Measurements from ENCODE around the gene WBP2. TPM values are rescaled to one million over a fixed set of nuclear protein-coding genes. Genes with fewer than 3 reads are reported as not detected.
A peak's percentile ranks its signal among the peaks of the same experiment; 100 is the strongest.

WBP2 gene
- total and polyA plus RNA-seq, 2 of the 8 experiments (the other 6 are each of a cell fraction or from before 2014, with no cell fraction given): 48.2 to 71.2 TPM

GRCh38 chr17:75844530-75845057 lies 10.5 kb downstream of the WBP2 start:
- POLR2A ChIA-PET (ENCODE audit: partially characterized antibody): interaction anchor here (1.0 to 4.3 kb wide), 7 partner anchors 11 to 65 kb away, joined by 3 to 36 read pairs (median 6); partner anchors contain the start of genes TRIM47 and WBP2
- no peak for FAIRE-seq
- no peak overlapping the region for H3K27ac ChIP-seq (ENCODE audit: low read depth, low read length)

More at GRCh38 chr17:75844530-75845057, 10.5 kb downstream of the WBP2 start:
- Histone ChIP-seq H3K9ac (replicated peaks in 1 of 4; ENCODE audit: extremely low read depth in 1 of 4, low read depth in 3 of 4, low read length in 3 of 4) (no peak overlapping the region), H3K14ac (ENCODE audit: insufficient read length) (no peak overlapping the region), H3K79me1 (ENCODE audit: low read depth, low read length) (no peaks in the 10 kb centered on the region), H3K23ac (ENCODE audit: insufficient read length) (no peak overlapping the region), H3K4me2 (ENCODE audit: insufficient read depth in 1 of 2, low read depth in 2 of 2, low read length in 2 of 2) (no peak overlapping the region), H2BK15ac (ENCODE audit: low read length) (no peak overlapping the region), H2BK5ac (ENCODE audit: low read depth, low read length) (peak overlapping the region; percentile 69; the same call in 1 of the 2 replicates), H3K56ac (replicated peaks; ENCODE audit: insufficient read length, low read depth, low read length) (no peak overlapping the region), H3K4me1 (replicated peaks in 1 of 4; ENCODE audit: control insufficient read depth in 3 of 4, insufficient read depth in 4 of 4, low read length in 3 of 4) (peaks cover 0 to 8% (median 6%) of the 10 kb centered on the region in 4 experiments; a peak in 4 of 7 replicates), H3K36me3 (ENCODE audit: control insufficient read depth in 2 of 4, insufficient read depth in 4 of 4, low read length in 3 of 4) (peaks cover 2 to 20% (median 17%) of the 10 kb centered on the region in 4 experiments), H3K18ac (ENCODE audit: extremely low read depth, low read length) (peak overlapping the region; percentile 95), H2BK120ac (replicated peaks; ENCODE audit: low read depth, low read length) (no peak overlapping the region), H4K5ac (ENCODE audit: insufficient read length, low read depth, low read length) (no peak overlapping the region), H3K79me2 (ENCODE audit: control insufficient read depth in 1 of 2, insufficient read depth in 2 of 2, low read length in 2 of 2) (no peaks in the 10 kb centered on the region), H3K27me3 (replicated peaks in 1 of 4; ENCODE audit: control insufficient read depth in 3 of 4, extremely low read depth in 1 of 4, insufficient read depth in 3 of 4, low read length in 3 of 4) (no peaks in the 10 kb centered on the region), H3K23me2 (ENCODE audit: low read depth, low read length) (no peaks in the 10 kb centered on the region), H2BK20ac (ENCODE audit: low read length) (no peak overlapping the region), H3K9me3 (ENCODE audit: insufficient read depth in 2 of 2, low read depth in 1 of 2, low read length in 1 of 2) (no peaks in the 10 kb centered on the region), H3K4me3 (ENCODE audit: extremely low read depth in 1 of 4, insufficient read depth in 2 of 4, low read depth in 3 of 4, low read length in 4 of 4) (no peak overlapping the region), H2AK5ac (ENCODE audit: low read depth, low read length) (no peak overlapping the region), H2AFZ (ENCODE audit: low read length) (no peak overlapping the region), H3K4ac (replicated peaks; ENCODE audit: insufficient read length, low read depth, low read length) (no peak overlapping the region), H4K8ac (ENCODE audit: extremely low read depth, insufficient read depth, low read length) (peak overlapping the region; percentile 4; the same call in 1 of the 2 replicates), H2BK12ac (ENCODE audit: low read depth, low read length) (no peak overlapping the region), H4K91ac (replicated peaks; ENCODE audit: insufficient read length, low read length) (no peak overlapping the region), H4K20me1 (replicated peaks in 1 of 2; ENCODE audit: control insufficient read depth in 1 of 2, insufficient read depth in 2 of 2, low read length in 2 of 2) (peaks cover 4 to 5% of the 10 kb centered on the region in 2 experiments)
- no peak for DNase-seq (ENCODE audit: low read depth in 1 of 2, low spot score in 2 of 2)
- CTCF ChIA-PET (ENCODE audit: partially characterized antibody): interaction anchor here (0.7 to 27.2 kb wide), 12 partner anchors 14 to 160 kb away, joined by 3 to 563 read pairs (median 6); partner anchors contain the start of genes UNK and WBP2
- 72% methylated on average over 2 of the region's 14 CpGs; no CpG with 5 or more reads in 1 of the 2 experiments for WGBS, 2 experiments (ENCODE audit: extremely low coverage in 1 of 2, insufficient coverage in 1 of 2, insufficient read length in 1 of 2, insufficient replicate concordance in 2 of 2, low coverage in 1 of 2, low lambda C conversion rate in 2 of 2, missing lambda C conversion rate in 1 of 2)
- TF ChIP-seq BACH1 (IDR thresholded peaks at IDR 0.05; ENCODE audit: low read length) (no peak), ZNF274 (IDR thresholded peaks at IDR 0.05; ENCODE audit: borderline replicate concordance, extremely low read depth, low read length) (no peak), PHF8 (conservative IDR thresholded peaks at IDR 0.05; ENCODE audit: low read depth, low read length) (no peak), EP300 (IDR thresholded peaks at IDR 0.05; ENCODE audit: borderline replicate concordance in 1 of 2, low read depth in 2 of 2, low read length in 2 of 2) (no peak), POLR2AphosphoS5 (IDR thresholded peaks at IDR 0.05; ENCODE audit: low read depth, low read length) (no peak), SP2 (IDR thresholded peaks at IDR 0.05; ENCODE audit: low read length) (no peak), SIRT6 (IDR thresholded peaks at IDR 0.05; ENCODE audit: low read length) (no peak)
- TF ChIP-seq, protein P1, sequence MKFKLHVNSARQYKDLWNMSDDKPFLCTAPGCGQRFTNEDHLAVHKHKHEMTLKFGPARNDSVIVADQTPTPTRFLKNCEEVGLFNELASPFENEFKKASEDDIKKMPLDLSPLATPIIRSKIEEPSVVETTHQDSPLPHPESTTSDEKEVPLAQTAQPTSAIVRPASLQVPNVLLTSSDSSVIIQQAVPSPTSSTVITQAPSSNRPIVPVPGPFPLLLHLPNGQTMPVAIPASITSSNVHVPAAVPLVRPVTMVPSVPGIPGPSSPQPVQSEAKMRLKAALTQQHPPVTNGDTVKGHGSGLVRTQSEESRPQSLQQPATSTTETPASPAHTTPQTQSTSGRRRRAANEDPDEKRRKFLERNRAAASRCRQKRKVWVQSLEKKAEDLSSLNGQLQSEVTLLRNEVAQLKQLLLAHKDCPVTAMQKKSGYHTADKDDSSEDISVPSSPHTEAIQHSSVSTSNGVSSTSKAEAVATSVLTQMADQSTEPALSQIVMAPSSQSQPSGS (IDR thresholded peaks at IDR 0.05; ENCODE audit: low read length): no peak
- TF ChIP-seq, protein P2, sequence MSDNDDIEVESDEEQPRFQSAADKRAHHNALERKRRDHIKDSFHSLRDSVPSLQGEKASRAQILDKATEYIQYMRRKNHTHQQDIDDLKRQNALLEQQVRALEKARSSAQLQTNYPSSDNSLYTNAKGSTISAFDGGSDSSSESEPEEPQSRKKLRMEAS (IDR thresholded peaks at IDR 0.05): no peak
